Osteocyte (in vitro differentiated cells): Measurements from ENCODE around the gene TXLNB. TPM values are rescaled to one million over a fixed set of nuclear protein-coding genes. Genes with fewer than 3 reads are reported as not detected.
A peak's percentile ranks its signal among the peaks of the same experiment; 100 is the strongest.
"Not testable (repeated sequence)": the region's sequence is repeated elsewhere in the genome, so short reads cannot be mapped to it uniquely, and the experiment has no call there.

Experiments
- DNase-seq: peaks from one replicate; pipeline ENCODE4 v3.0.0; 2021; ENCODE audit warnings: mixed read lengths; ENCODE audit not compliant: unreplicated experiment; ENCODE audit errors: extremely low spot score
- H3K27ac Mint-ChIP-seq: one replicate; pipeline ENCODE4 v1.8.0; 2021; ENCODE audit warnings: mild to moderate bottlenecking, mixed read lengths; ENCODE audit not compliant: unreplicated experiment
- H3K27me3 Mint-ChIP-seq: one replicate; pipeline ENCODE4 v1.8.0; 2021; ENCODE audit warnings: mixed read lengths; ENCODE audit not compliant: unreplicated experiment
- H3K36me3 Mint-ChIP-seq: one replicate; pipeline ENCODE4 v1.8.0; 2021; ENCODE audit warnings: mixed read lengths; ENCODE audit not compliant: unreplicated experiment
- H3K4me1 Mint-ChIP-seq: one replicate; pipeline ENCODE4 v1.8.0; 2021; ENCODE audit warnings: mixed read lengths; ENCODE audit not compliant: unreplicated experiment
- H3K4me3 Mint-ChIP-seq: one replicate; pipeline ENCODE4 v1.8.0; 2021; ENCODE audit warnings: mild to moderate bottlenecking, moderate library complexity, mixed read lengths; ENCODE audit not compliant: unreplicated experiment
- H3K9me3 Mint-ChIP-seq: one replicate; pipeline ENCODE4 v1.8.0; 2021; ENCODE audit warnings: mixed read lengths; ENCODE audit not compliant: unreplicated experiment
- CTCF ChIP-seq: fragments of 200-600 bp; sonication (generic); IDR thresholded peaks from 2 replicates; pipeline ENCODE4 v1.5.0; 2021; ENCODE audit warnings: antibody characterized with exemption, mild to moderate bottlenecking, moderate library complexity
- total RNA-seq: library from RNA; stranded (reverse); gene quantifications from 2 replicates; pipeline ENCODE4 v1.2.1, GENCODE V29; 2021

Gene TXLNB
- total RNA-seq, 1 donor from 2014 or later = not detected

DNA sequence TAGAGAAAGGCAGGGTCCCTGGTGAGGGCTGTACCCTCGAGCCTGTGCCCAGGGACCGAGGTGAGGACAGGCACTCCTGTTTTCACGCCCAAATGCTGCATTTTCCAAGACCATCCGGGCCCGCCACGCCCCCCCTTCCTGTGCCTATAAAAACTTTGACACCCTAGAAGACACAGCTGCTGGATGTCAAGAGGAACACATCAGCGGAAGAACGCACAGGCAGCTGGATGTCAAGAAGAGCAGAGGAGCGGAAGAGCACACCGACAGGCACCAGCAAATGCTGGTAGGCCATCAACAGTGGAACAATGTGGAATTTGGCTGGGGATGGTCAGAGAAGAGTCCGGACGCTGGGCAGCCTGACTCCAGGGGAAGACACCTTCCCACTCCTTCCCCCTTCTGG is 56.1 kb downstream of the TXLNB start:
- TF ChIP-seq CTCF = no peak
- Mint-ChIP-seq H3K4me1 (peaks cover 10% of the 10 kb centered on the region), H3K36me3 (no peaks in the 10 kb centered on the region), H3K27ac (no peak overlapping the region), H3K4me3 (no peak overlapping the region), H3K27me3 (no peaks in the 10 kb centered on the region), H3K9me3 (peaks cover 4% of the 10 kb centered on the region)
- peak; percentile 56 for DNase-seq

GRCh38 chr6:139234193-139234592 is 57.6 kb downstream of the TXLNB start:
- DNase-seq = peak; percentile 36
- not testable (repeated sequence) for H3K4me1 Mint-ChIP-seq, H3K9me3 Mint-ChIP-seq, H3K36me3 Mint-ChIP-seq, H3K4me3 Mint-ChIP-seq, H3K27ac Mint-ChIP-seq, H3K27me3 Mint-ChIP-seq

- no peaks in the 10 kb centered on the region for H3K4me1 Mint-ChIP-seq
- H3K27me3 Mint-ChIP-seq = no peaks in the 10 kb centered on the region
- DNase-seq = no peak
- no peaks in the 10 kb centered on the region for H3K36me3 Mint-ChIP-seq
- peaks cover 4% of the 10 kb centered on the region for H3K9me3 Mint-ChIP-seq
- H3K4me3 Mint-ChIP-seq = no peak overlapping the region
- no peak for TF ChIP-seq CTCF
- no peak overlapping the region for H3K27ac Mint-ChIP-seq
These were observed 60.6 kb downstream of the TXLNB start for GRCh38 chr6:139231206-139231605.

DNA sequence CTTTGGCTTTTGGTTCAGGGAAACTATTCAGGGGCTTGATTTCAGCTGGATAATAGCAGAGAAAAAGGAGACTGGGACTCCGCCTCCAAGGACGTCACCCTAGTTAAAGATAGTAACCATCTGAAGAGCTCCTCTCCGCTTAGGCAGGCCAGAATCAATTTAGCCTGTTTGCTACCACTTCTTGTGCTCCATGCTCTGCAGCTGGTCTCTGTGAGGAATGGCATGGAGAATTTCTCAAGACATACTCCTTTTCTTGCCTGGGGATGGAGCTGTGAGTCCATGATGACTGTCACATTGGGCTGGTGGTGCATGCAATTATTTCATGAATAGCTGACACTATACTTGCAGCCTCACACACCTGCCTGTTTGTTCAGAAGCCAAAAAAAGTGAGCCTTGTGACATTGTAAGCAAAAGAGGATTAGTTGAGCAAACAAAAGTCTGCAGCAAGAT is 61.4 kb downstream of the TXLNB start:
- peak; percentile 21 for TF ChIP-seq CTCF
- H3K27me3 Mint-ChIP-seq = no peaks in the 10 kb centered on the region
- no peaks in the 10 kb centered on the region for H3K36me3 Mint-ChIP-seq
- no peak overlapping the region for H3K4me3 Mint-ChIP-seq
- no peaks in the 10 kb centered on the region for H3K4me1 Mint-ChIP-seq
- peaks cover 4% of the 10 kb centered on the region for H3K9me3 Mint-ChIP-seq
- no peak overlapping the region for H3K27ac Mint-ChIP-seq
- DNase-seq = no peak

DNA sequence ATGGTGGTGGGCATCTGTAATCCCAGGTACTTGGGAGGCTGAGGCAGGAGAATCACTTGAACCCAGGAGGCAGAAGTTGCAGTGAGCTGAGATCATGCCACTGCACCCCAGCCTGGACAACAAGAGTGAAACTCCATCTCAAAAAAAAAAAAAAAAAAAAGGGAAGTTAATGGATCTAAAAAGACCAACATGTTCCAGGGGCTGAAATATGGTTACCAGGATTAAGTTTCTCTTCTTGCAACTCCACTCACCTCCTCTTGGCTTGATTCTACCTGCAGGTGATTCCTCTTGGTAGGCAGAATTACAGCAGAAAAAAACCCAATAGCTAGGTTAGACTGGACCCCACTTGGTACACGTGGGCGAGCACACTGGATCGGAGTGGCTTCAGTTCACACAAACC is 63.4 kb downstream of the TXLNB start:
- DNase-seq, H3K36me3 Mint-ChIP-seq, H3K9me3 Mint-ChIP-seq, H3K27ac Mint-ChIP-seq, H3K4me1 Mint-ChIP-seq, H3K27me3 Mint-ChIP-seq, H3K4me3 Mint-ChIP-seq: not testable (repeated sequence)

DNA sequence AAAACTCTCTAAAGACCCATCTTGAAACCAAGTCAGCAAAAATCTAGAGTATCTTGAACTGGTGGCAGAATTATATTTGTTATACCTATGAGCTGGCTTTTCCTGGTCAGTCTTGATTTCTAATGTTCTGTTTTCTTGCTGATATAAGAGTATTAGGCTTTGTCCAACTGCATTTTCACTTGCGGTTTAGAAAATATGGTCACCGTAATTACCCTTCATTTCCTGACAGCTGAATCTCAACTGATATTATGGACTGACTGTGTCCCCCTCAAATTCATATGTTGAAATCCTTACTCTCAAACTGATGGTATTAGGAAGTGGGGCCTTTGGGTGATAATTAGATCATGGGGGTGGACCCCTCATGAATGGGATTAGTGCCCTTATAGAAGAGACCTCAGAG is 72.1 kb downstream of the TXLNB start:
- Mint-ChIP-seq H3K4me3 (no peak overlapping the region), H3K27ac (peak overlapping the region; percentile 89), H3K36me3 (peaks cover 2% of the 10 kb centered on the region), H3K9me3 (no peaks in the 10 kb centered on the region), H3K4me1 (peaks cover 7% of the 10 kb centered on the region), H3K27me3 (no peaks in the 10 kb centered on the region)
- no peak for TF ChIP-seq CTCF
- DNase-seq = no peak
